DND-41 (cell line): Measurements from ENCODE around the gene ENTPD8.

Source experiments
- EZH2 ChIP-seq: IDR thresholded peaks from 3 replicates; pipeline ENCODE4 v1.6.1; 2012; ENCODE audit warnings: borderline replicate concordance, low read depth, mild to moderate bottlenecking, moderate library complexity, low read length, inconsistent platforms; ENCODE audit not compliant: severe bottlenecking
- TF ChIP-seq, protein P1 (sequence below): IDR thresholded peaks from 2 replicates; pipeline ENCODE4 v1.5.1; 2012; ENCODE audit warnings: borderline replicate concordance, low read length, moderate library complexity, mild to moderate bottlenecking; ENCODE audit not compliant: poor library complexity, severe bottlenecking; ENCODE audit errors: extremely low read depth

DNA sequence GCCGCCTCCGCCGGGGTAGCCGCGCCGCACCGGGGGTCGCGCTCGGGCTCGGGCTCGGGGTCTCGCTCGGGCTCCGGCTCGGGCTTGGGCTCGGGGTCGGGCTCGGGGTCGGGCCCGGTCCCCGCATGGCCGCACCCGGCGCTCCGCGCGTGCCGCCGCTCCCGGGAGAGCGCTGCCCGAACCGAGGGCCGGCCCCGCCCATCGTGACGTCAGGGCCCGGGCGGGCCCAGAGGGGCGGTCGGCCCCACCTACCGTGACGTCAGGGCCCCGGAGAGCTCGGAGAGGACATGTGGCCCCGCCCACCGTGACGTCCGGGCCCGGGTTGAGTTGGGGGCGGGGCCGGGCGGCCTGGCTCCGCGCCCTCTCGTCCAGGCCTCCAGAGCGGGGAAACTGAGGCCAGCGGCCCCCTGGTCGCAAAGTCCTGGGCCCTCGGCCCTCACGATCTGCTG is 18.0 kb upstream of the ENTPD8 start, which contains the start of gene NSMF:
- TF ChIP-seq EZH2 = no peak
- TF ChIP-seq, protein P1, sequence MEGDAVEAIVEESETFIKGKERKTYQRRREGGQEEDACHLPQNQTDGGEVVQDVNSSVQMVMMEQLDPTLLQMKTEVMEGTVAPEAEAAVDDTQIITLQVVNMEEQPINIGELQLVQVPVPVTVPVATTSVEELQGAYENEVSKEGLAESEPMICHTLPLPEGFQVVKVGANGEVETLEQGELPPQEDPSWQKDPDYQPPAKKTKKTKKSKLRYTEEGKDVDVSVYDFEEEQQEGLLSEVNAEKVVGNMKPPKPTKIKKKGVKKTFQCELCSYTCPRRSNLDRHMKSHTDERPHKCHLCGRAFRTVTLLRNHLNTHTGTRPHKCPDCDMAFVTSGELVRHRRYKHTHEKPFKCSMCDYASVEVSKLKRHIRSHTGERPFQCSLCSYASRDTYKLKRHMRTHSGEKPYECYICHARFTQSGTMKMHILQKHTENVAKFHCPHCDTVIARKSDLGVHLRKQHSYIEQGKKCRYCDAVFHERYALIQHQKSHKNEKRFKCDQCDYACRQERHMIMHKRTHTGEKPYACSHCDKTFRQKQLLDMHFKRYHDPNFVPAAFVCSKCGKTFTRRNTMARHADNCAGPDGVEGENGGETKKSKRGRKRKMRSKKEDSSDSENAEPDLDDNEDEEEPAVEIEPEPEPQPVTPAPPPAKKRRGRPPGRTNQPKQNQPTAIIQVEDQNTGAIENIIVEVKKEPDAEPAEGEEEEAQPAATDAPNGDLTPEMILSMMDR = no peak
